Retinal pigment epithelial cell (primary cell): Measurements from ENCODE around the gene SVBP.
A peak's percentile ranks its signal among the peaks of the same experiment; 100 is the strongest.

Experiments
- DNase-seq: peaks from one replicate; pipeline ENCODE4 v3.0.0-alpha.2; 2010; ENCODE audit warnings: low read depth
- H3K4me3 ChIP-seq: 2 replicates; pipeline ENCODE4 v1.5.1; 2011; ENCODE audit warnings: mild to moderate bottlenecking, low read length, control low read depth, moderate library complexity
- CTCF ChIP-seq: conservative IDR thresholded peaks from 2 replicates; pipeline ENCODE4 v1.5.1; 2011; ENCODE audit warnings: low read depth, low read length, control low read depth, inconsistent platforms

SVBP gene

GRCh38 chr1:42801832-42802473, 15.2 kb downstream of the SVBP start:
- no peak for DNase-seq
- TF ChIP-seq CTCF = no peak
- no peak overlapping the region for H3K4me3 ChIP-seq

GRCh38 chr1:42797979-42798378, 19.2 kb downstream of the SVBP start:
- no peak for TF ChIP-seq CTCF
- no peak for DNase-seq
- no peak overlapping the region for H3K4me3 ChIP-seq

GRCh38 chr1:42797414-42797813, 19.8 kb downstream of the SVBP start:
- no peak for DNase-seq
- no peak for TF ChIP-seq CTCF
- H3K4me3 ChIP-seq = no peak overlapping the region

- no peak for DNase-seq
- no peak for TF ChIP-seq CTCF
These were observed 23.4 kb downstream of the SVBP start for GRCh38 chr1:42793824-42794223.

GRCh38 chr1:42788021-42788420, 29.2 kb downstream of the SVBP start:
- DNase-seq = no peak
- no peak for TF ChIP-seq CTCF
- H3K4me3 ChIP-seq = no peak overlapping the region

More at GRCh38 chr1:42793824-42794223, 23.4 kb downstream of the SVBP start:
- H3K4me3 ChIP-seq = no peak overlapping the region

- TF ChIP-seq CTCF = no peak
- DNase-seq = no peak
- no peak overlapping the region for H3K4me3 ChIP-seq
These were observed 31.1 kb downstream of the SVBP start for GRCh38 chr1:42786097-42786496.

GRCh38 chr1:42784946-42785693, 32.1 kb downstream of the SVBP start, which contains the start of gene TMEM269:
TMEM269 (plus strand) TSS chr1:42784991; CDS start chr1:42789894, 4,903 bp downstream.
- TF ChIP-seq CTCF = no peak
- H3K4me3 ChIP-seq = peak within 1 kb of the TSS; percentile 37
- no peak for DNase-seq
